A673 (cell line): ENCODE data around the gene NPRL2. TPM values are rescaled to one million over a fixed set of nuclear protein-coding genes. Genes with fewer than 3 reads are reported as not detected.

Experiments used
- BruUV-seq: library from RNA; stranded (reverse); fragments of 400-500 nt; replicated peaks from 2 replicates; lab custom pipeline; 2021; lab: Mats Ljungman, UMichigan
- CTCF ChIA-PET: fragments of 300-600 bp; sonication (Branson Sonifier 250); formaldehyde crosslinking; loops from one replicate; lab custom pipeline; 2022; ENCODE audit warnings: antibody characterized with exemption; lab: Charles Lee
- POLR2A ChIA-PET: fragments of 300-600 bp; sonication (Branson Sonifier 250); formaldehyde crosslinking; loops from one replicate; lab custom pipeline; 2022; ENCODE audit warnings: antibody characterized with exemption; ENCODE audit not compliant: low non-redundant PET; lab: Charles Lee
- DNase-seq: peaks from one replicate; pipeline ENCODE4 v3.0.0-alpha.2; 2015; ENCODE audit warnings: low spot score
- H3K27ac ChIP-seq: fragments of 200-600 bp; sonication (generic); 2 replicates; pipeline ENCODE4 v1.5.1; 2016; ENCODE audit warnings: mixed run types, low read depth, mild to moderate bottlenecking, mixed read lengths, antibody characterized with exemption, low read length; ENCODE audit not compliant: poor library complexity, severe bottlenecking
- H3K27me3 ChIP-seq: fragments of 200-600 bp; sonication (generic); replicated peaks from 2 replicates; pipeline ENCODE4 v1.6.1; 2017; ENCODE audit warnings: mixed run types, low read depth, mild to moderate bottlenecking, mixed read lengths, antibody characterized with exemption, low read length; ENCODE audit not compliant: insufficient read depth, poor library complexity
- H3K36me3 ChIP-seq: fragments of 200-600 bp; sonication (generic); 2 replicates; pipeline ENCODE4 v1.6.1; 2016; ENCODE audit warnings: mixed run types, mild to moderate bottlenecking, mixed read lengths, antibody characterized with exemption, low read length; ENCODE audit not compliant: insufficient read depth, poor library complexity, severe bottlenecking
- H3K4me1 ChIP-seq: fragments of 200-600 bp; sonication (generic); 2 replicates; pipeline ENCODE4 v1.6.1; 2017; ENCODE audit warnings: mixed run types, mild to moderate bottlenecking, mixed read lengths, antibody characterized with exemption, low read length; ENCODE audit not compliant: insufficient read depth, poor library complexity, severe bottlenecking
- H3K4me3 ChIP-seq: fragments of 200-600 bp; sonication (generic); 2 replicates; pipeline ENCODE4 v1.5.1; 2016; ENCODE audit warnings: low read depth, mixed run types, mild to moderate bottlenecking, mixed read lengths, low read length; ENCODE audit not compliant: poor library complexity, severe bottlenecking
- H3K9me3 ChIP-seq: fragments of 200-600 bp; sonication (generic); 2 replicates; pipeline ENCODE4 v1.6.1; 2016; ENCODE audit warnings: mixed run types, low read depth, mild to moderate bottlenecking, mixed read lengths, antibody characterized with exemption, low read length; ENCODE audit not compliant: poor library complexity, severe bottlenecking
- EZH2 ChIP-seq: fragments of 200-600 bp; sonication (generic); IDR thresholded peaks from 2 replicates; pipeline ENCODE4 v1.6.1; 2017; ENCODE audit warnings: borderline replicate concordance, low read depth, mild to moderate bottlenecking, mixed read lengths, antibody characterized with exemption, low read length; ENCODE audit not compliant: poor library complexity, severe bottlenecking
- intact Hi-C: fragments of 100-400 bp; cut with micrococcal nuclease; formaldehyde crosslinking; loops from one replicate; pipeline ENCODE4 v1.10.0; 2022; ENCODE audit not compliant: unreplicated experiment
- total RNA-seq: library from RNA; stranded (reverse); gene quantifications from 2 replicates; pipeline ENCODE4 v1.2.3, GENCODE V29; 2021
- TF ChIP-seq, protein P1 (sequence below): fragments of 300-800, 200-600 bp; sonication (generic); conservative IDR thresholded peaks from 2 replicates; pipeline ENCODE4 v1.5.1; 2017; ENCODE audit warnings: low read depth, mild to moderate bottlenecking, antibody characterized with exemption, low read length, moderate library complexity, mixed read lengths

The NPRL2 gene
- total RNA-seq, 1 experiment from 2014 or later = 16.0 TPM

DNA sequence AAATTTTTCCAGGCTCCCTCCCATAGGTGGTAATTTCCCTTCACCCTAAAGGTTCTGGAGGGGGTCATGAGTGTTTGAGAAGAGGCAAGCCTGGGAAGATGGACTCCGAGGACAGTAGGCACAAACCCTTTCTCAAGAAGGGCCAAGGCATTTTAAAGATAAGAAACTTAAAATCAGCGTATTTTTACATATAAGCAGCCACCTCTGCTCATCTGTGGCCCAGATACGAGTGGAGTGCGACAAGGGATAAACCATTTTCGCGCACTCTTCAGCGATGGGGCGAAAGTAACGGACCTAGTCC is 10.5 kb downstream of the NPRL2 start:
- BruUV-seq = no TSS peak
- H3K27me3 ChIP-seq = no peaks in the 10 kb centered on the region

DNA sequence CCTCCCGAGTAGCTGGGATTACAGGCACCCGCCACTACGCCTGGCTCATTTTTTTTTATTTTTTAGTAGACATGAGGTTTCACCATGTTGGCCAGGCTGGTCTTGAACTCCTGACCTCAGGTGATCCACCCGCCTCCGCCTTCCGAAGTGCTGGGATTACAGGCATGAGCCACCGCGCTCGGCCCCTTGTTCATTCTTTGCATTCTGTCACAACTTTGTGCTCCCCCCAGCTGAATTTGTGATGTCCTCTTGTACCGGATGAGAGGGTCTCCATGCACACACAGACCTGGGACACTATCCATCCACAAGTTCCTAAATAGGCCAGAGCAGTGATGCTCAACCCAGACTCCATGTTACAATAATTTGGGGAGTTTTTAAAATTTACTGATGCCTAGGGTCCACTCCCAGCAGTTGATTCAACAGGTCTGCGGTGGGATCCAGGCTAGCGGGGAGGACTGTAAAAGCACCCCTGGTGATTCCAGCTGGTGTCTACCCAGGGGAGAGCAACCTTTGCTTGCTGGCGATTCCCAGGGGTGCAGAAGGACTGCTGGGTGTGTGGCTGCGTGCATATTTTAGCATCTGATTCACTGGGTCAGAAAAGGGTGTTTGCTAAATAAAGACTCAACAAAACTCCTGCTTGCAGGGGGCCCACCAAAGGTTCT is 11.0 kb downstream of the NPRL2 start:
- Histone ChIP-seq H3K4me1 (no peaks in the 10 kb centered on the region), H3K9me3 (no peaks in the 10 kb centered on the region), H3K27me3 (no peaks in the 10 kb centered on the region), H3K36me3 (no peaks in the 10 kb centered on the region), H3K4me3 (no peak overlapping the region), H3K27ac (no peak overlapping the region)
- POLR2A ChIA-PET = no interaction called here
- CTCF ChIA-PET = no interaction called here
- no peak for DNase-seq
- TF ChIP-seq EZH2 = no peak
- TF ChIP-seq, protein P1, sequence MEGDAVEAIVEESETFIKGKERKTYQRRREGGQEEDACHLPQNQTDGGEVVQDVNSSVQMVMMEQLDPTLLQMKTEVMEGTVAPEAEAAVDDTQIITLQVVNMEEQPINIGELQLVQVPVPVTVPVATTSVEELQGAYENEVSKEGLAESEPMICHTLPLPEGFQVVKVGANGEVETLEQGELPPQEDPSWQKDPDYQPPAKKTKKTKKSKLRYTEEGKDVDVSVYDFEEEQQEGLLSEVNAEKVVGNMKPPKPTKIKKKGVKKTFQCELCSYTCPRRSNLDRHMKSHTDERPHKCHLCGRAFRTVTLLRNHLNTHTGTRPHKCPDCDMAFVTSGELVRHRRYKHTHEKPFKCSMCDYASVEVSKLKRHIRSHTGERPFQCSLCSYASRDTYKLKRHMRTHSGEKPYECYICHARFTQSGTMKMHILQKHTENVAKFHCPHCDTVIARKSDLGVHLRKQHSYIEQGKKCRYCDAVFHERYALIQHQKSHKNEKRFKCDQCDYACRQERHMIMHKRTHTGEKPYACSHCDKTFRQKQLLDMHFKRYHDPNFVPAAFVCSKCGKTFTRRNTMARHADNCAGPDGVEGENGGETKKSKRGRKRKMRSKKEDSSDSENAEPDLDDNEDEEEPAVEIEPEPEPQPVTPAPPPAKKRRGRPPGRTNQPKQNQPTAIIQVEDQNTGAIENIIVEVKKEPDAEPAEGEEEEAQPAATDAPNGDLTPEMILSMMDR = no peak
- intact Hi-C loops = no loop called here
- BruUV-seq = no TSS peak

More for the DNA sequence above, 10.5 kb downstream of the NPRL2 start:
- no peaks in the 10 kb centered on the region for H3K36me3 ChIP-seq
- POLR2A ChIA-PET = no interaction called here
- H3K4me3 ChIP-seq = no peak overlapping the region
- no peak for DNase-seq
- no peak overlapping the region for H3K27ac ChIP-seq
- intact Hi-C loops = no loop called here
- H3K4me1 ChIP-seq = no peaks in the 10 kb centered on the region
- CTCF ChIA-PET = no interaction called here
- TF ChIP-seq, protein P1 = no peak
- no peak for TF ChIP-seq EZH2
- no peaks in the 10 kb centered on the region for H3K9me3 ChIP-seq

DNA sequence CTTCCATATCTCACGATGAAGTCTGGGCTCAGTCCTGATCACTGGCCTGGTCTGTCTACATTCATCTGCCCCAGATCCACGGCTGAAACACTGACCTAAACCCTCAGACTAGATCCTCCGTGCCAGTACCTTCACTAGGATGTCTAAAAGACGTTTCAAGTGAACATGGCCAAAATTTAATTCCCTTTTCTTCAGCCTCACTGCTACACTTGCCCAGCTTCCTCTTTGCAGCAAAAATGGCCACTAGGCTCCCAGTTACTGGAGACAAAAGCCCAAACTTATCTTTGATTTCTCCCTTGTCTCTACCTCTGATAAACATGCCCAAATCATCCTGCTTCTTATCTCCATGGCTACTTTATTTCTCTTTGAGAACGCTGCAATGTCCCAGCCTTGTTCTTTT is 11.6 kb downstream of the NPRL2 start:
- TF ChIP-seq, protein P1 = no peak
- no peak for TF ChIP-seq EZH2

More for the DNA sequence above, 11.6 kb downstream of the NPRL2 start:
- Histone ChIP-seq H3K4me1 (no peaks in the 10 kb centered on the region), H3K4me3 (no peak overlapping the region), H3K27ac (no peak overlapping the region), H3K27me3 (no peaks in the 10 kb centered on the region), H3K36me3 (no peaks in the 10 kb centered on the region), H3K9me3 (no peaks in the 10 kb centered on the region)
- DNase-seq = no peak
- no TSS peak for BruUV-seq
- ChIA-PET POLR2A (interaction anchor here (0.7 kb wide), 1 partner anchor 10 kb away, joined by 27 read pairs; no protein-coding TSS in a partner anchor), CTCF (no interaction called here)
- intact Hi-C loops = no loop called here
